H9 (cell line): Measurements from ENCODE around the gene TSPYL6. TPM values are rescaled to one million over a fixed set of nuclear protein-coding genes. Genes with fewer than 3 reads are reported as not detected.

ENCODE experiments used
- DNase-seq: peaks from one replicate; pipeline ENCODE4 v3.0.0-alpha.2; 2017
- H2AFZ ChIP-seq: one replicate; pipeline ENCODE4 v1.6.1; 2013; ENCODE audit warnings: mild to moderate bottlenecking, low read length, control low read depth, moderate library complexity
- H2AK5ac ChIP-seq: 2 replicates; pipeline ENCODE4 v1.6.1; 2013; ENCODE audit warnings: low read length, control low read depth, mixed read lengths; ENCODE audit not compliant: insufficient read length
- H2BK120ac ChIP-seq: one replicate; pipeline ENCODE4 v1.6.1; 2013; ENCODE audit warnings: low read depth, mild to moderate bottlenecking, low read length, control low read depth, inconsistent platforms; ENCODE audit not compliant: poor library complexity, severe bottlenecking
- H2BK12ac ChIP-seq: 2 replicates; pipeline ENCODE4 v1.6.1; 2013; ENCODE audit warnings: low read length, control low read depth, mixed read lengths, low read depth; ENCODE audit not compliant: insufficient read length
- H2BK15ac ChIP-seq: 2 replicates; pipeline ENCODE4 v1.6.1; 2013; ENCODE audit warnings: low read depth, low read length, control low read depth
- H2BK20ac ChIP-seq: one replicate; pipeline ENCODE4 v1.6.1; 2013; ENCODE audit warnings: low read depth, mild to moderate bottlenecking, low read length, control low read depth, inconsistent platforms; ENCODE audit not compliant: poor library complexity, severe bottlenecking
- H2BK5ac ChIP-seq: 2 replicates; pipeline ENCODE4 v1.6.1; 2013; ENCODE audit warnings: low read length, control low read depth, mixed read lengths; ENCODE audit not compliant: insufficient read length
- H3K14ac ChIP-seq: 2 replicates; pipeline ENCODE4 v1.6.1; 2013; ENCODE audit warnings: low read length, control low read depth; ENCODE audit not compliant: insufficient read depth
- H3K18ac ChIP-seq: 2 replicates; pipeline ENCODE4 v1.6.1; 2013; ENCODE audit warnings: low read depth, mild to moderate bottlenecking, mixed read lengths, low read length, control low read depth; ENCODE audit not compliant: insufficient read length
- H3K23ac ChIP-seq: 2 replicates; pipeline ENCODE4 v1.6.1; 2013; ENCODE audit warnings: low read length, control low read depth, mixed read lengths, low read depth; ENCODE audit not compliant: insufficient read length
- H3K23me2 ChIP-seq: 2 replicates; pipeline ENCODE4 v1.6.1; 2013; ENCODE audit warnings: low read depth, mild to moderate bottlenecking, mixed read lengths, low read length, control low read depth; ENCODE audit not compliant: insufficient read length, poor library complexity, severe bottlenecking
- H3K27ac ChIP-seq: 2 replicates; pipeline ENCODE4 v1.5.1; 2013; ENCODE audit warnings: low read length, control low read depth, mixed read lengths, low read depth; ENCODE audit not compliant: insufficient read length
- H3K27me3 ChIP-seq: 2 replicates; pipeline ENCODE4 v1.6.1; 2013; ENCODE audit warnings: low read length, control low read depth, inconsistent platforms; ENCODE audit not compliant: insufficient read depth
- H3K4ac ChIP-seq: 2 replicates; pipeline ENCODE4 v1.6.1; 2013; ENCODE audit warnings: low read depth, mild to moderate bottlenecking, control low read depth, inconsistent platforms, low read length, moderate library complexity
- H3K4me1 ChIP-seq: 2 replicates; pipeline ENCODE4 v1.6.1; 2013; ENCODE audit warnings: low read length, control low read depth, inconsistent platforms; ENCODE audit not compliant: insufficient read depth
- H3K4me2 ChIP-seq: 2 replicates; pipeline ENCODE4 v1.6.1; 2013; ENCODE audit warnings: low read length, control low read depth, mixed read lengths; ENCODE audit not compliant: insufficient read length, insufficient read depth
- H3K56ac ChIP-seq: 2 replicates; pipeline ENCODE4 v1.6.1; 2013; ENCODE audit warnings: low read depth, mild to moderate bottlenecking, mixed read lengths, low read length, control low read depth; ENCODE audit not compliant: insufficient read length
- H3K79me1 ChIP-seq: 2 replicates; pipeline ENCODE4 v1.6.1; 2013; ENCODE audit warnings: low read depth, mild to moderate bottlenecking, moderate library complexity, low read length, control low read depth, inconsistent platforms; ENCODE audit not compliant: insufficient read depth, poor library complexity, severe bottlenecking
- H3K79me2 ChIP-seq: 2 replicates; pipeline ENCODE4 v1.6.1; 2013; ENCODE audit warnings: low read length, control low read depth, inconsistent platforms; ENCODE audit not compliant: insufficient read depth
- H3K9ac ChIP-seq: 2 replicates; pipeline ENCODE4 v1.6.1; 2013; ENCODE audit warnings: low read length, control low read depth, mixed read lengths; ENCODE audit not compliant: insufficient read length; ENCODE audit errors: extremely low read depth
- H3K9me3 ChIP-seq: one replicate; pipeline ENCODE4 v1.6.1; 2013; ENCODE audit warnings: low read depth, low read length, inconsistent platforms; ENCODE audit not compliant: control insufficient read depth
- H3T11ph ChIP-seq: one replicate; pipeline ENCODE4 v1.6.1; 2013; ENCODE audit warnings: mild to moderate bottlenecking, low read length, control low read depth, inconsistent platforms
- H4K20me1 ChIP-seq: one replicate; pipeline ENCODE4 v1.6.1; 2013; ENCODE audit not compliant: control insufficient read depth, insufficient read length, insufficient read depth
- H4K5ac ChIP-seq: 2 replicates; pipeline ENCODE4 v1.6.1; 2013; ENCODE audit warnings: low read depth, mild to moderate bottlenecking, mixed read lengths, low read length, control low read depth; ENCODE audit not compliant: insufficient read length
- H4K8ac ChIP-seq: replicated peaks from 2 replicates; pipeline ENCODE4 v1.6.1; 2013; ENCODE audit warnings: low read length, control low read depth, mixed read lengths, low read depth; ENCODE audit not compliant: insufficient read length
- H4K91ac ChIP-seq: 2 replicates; pipeline ENCODE4 v1.6.1; 2013; ENCODE audit warnings: low read depth, mild to moderate bottlenecking, moderate library complexity, mixed read lengths, low read length, control low read depth; ENCODE audit not compliant: insufficient read length
- H3K27ac Mint-ChIP-seq, 3 experiments: 2 replicates in 2 of 3; 3 replicates in 1 of 3; pipeline ENCODE4 v1.8.0; 2020 to 2021; ENCODE audit warnings: mixed read lengths in 3 of 3, mild to moderate bottlenecking in 1 of 3, moderate library complexity in 1 of 3
- H3K27me3 Mint-ChIP-seq: 2 replicates; pipeline ENCODE4 v1.8.0; 2021; ENCODE audit warnings: low read depth, mild to moderate bottlenecking, moderate library complexity, mixed read lengths
- H3K36me3 Mint-ChIP-seq, 3 experiments: 2 replicates in 2 of 3; 3 replicates in 1 of 3; pipeline ENCODE4 v1.8.0; 2020 to 2021; ENCODE audit warnings: low read depth in 3 of 3, mixed read lengths in 3 of 3; ENCODE audit not compliant: insufficient read depth in 1 of 3
- H3K4me1 Mint-ChIP-seq, 2 experiments: 2 replicates each; pipeline ENCODE4 v1.8.0; 2020; ENCODE audit warnings: mixed read lengths in 2 of 2
- H3K4me3 Mint-ChIP-seq, 2 experiments: 2 replicates in 1 of 2; 3 replicates in 1 of 2; pipeline ENCODE4 v1.8.0; 2020 to 2021; ENCODE audit warnings: mild to moderate bottlenecking in 2 of 2, mixed read lengths in 2 of 2, moderate library complexity in 1 of 2
- H3K9me3 Mint-ChIP-seq, 2 experiments: 2 replicates in 1 of 2; 3 replicates in 1 of 2; pipeline ENCODE4 v1.8.0; 2020; ENCODE audit warnings: mild to moderate bottlenecking in 2 of 2, mixed read lengths in 2 of 2, moderate library complexity in 1 of 2
- CTCF ChIP-seq: fragments of 200-600 bp; sonication (generic); conservative IDR thresholded peaks from 3 replicates; pipeline ENCODE4 v1.8.0; 2021; ENCODE audit warnings: antibody characterized with exemption, mild to moderate bottlenecking
- WGBS: extraction: QIAGEN DNeasy Blood & Tissue Kit; methylation state at CpG from one replicate; pipeline ENCODE4 v1.1.7; 2013; ENCODE audit warnings: missing lambda C conversion rate, low lambda C conversion rate, mixed read lengths; ENCODE audit not compliant: insufficient read length; ENCODE audit errors: extremely low coverage; 5-methylcytosine and 5-hydroxymethylcytosine counted together
- total RNA-seq: library from RNA; stranded (reverse); gene quantifications from 2 replicates; pipeline ENCODE4 v1.2.1, GENCODE V29; 2021

Gene TSPYL6
- total RNA-seq, 1 experiment from 2014 or later = not detected

- no peak overlapping the region for H4K91ac ChIP-seq
- H3K4me1 Mint-ChIP-seq = no peaks in the 10 kb centered on the region
- no peak overlapping the region for H3K9ac ChIP-seq
- H3K4me2 ChIP-seq = no peak overlapping the region
- no peak overlapping the region for H3K4ac ChIP-seq
- no peaks in the 10 kb centered on the region for H4K20me1 ChIP-seq
- no peak overlapping the region for H3K18ac ChIP-seq
- no CpG with 5 or more reads among the region's 2 CpGs for WGBS
- no peak overlapping the region for H3K56ac ChIP-seq
- no peaks in the 10 kb centered on the region for H3K9me3 ChIP-seq
- H2BK15ac ChIP-seq = no peak overlapping the region
- H4K8ac ChIP-seq = no peak overlapping the region
- H4K5ac ChIP-seq = no peak overlapping the region
- no peaks in the 10 kb centered on the region for H3K4me1 ChIP-seq
- H2BK12ac ChIP-seq = no peak overlapping the region
- no peak overlapping the region for H2AK5ac ChIP-seq
- H3T11ph ChIP-seq = no peak overlapping the region
- H2BK120ac ChIP-seq = no peak overlapping the region
- H3K27me3 ChIP-seq = no peaks in the 10 kb centered on the region
- no peak overlapping the region for H2BK5ac ChIP-seq
- no peak for TF ChIP-seq CTCF
- H3K23me2 ChIP-seq = no peaks in the 10 kb centered on the region
- H2BK20ac ChIP-seq = no peak overlapping the region
- no peak overlapping the region for H3K23ac ChIP-seq
- H3K14ac ChIP-seq = no peak overlapping the region
- no peak for DNase-seq
- no peaks in the 10 kb centered on the region for H3K79me1 ChIP-seq
- H3K27ac Mint-ChIP-seq = no peak overlapping the region
- peaks cover 15 to 18% of the 10 kb centered on the region in 2 experiments; a peak in 4 of 5 replicates for H3K9me3 Mint-ChIP-seq
- H3K27ac ChIP-seq = no peak overlapping the region
- no peaks in the 10 kb centered on the region for H3K27me3 Mint-ChIP-seq
- no peak overlapping the region for H3K4me3 Mint-ChIP-seq
- no peaks in the 10 kb centered on the region for H3K79me2 ChIP-seq
- peaks cover 0 to 11% (median 2%) of the 10 kb centered on the region in 3 experiments; a peak in 5 of 7 replicates for H3K36me3 Mint-ChIP-seq
- no peak overlapping the region for H2AFZ ChIP-seq
Measured at GRCh38 chr2:54262015-54262765, 6.2 kb upstream of the TSPYL6 start.
